DMS79 treated with DMSO at 0.1 percent for 48 hours (cell line): ENCODE data around the gene KIRREL1.

Experiments
- DNase-seq: peaks from one replicate; lab custom pipeline; 2025; lab: John Stamatoyannopoulos, UW

Gene KIRREL1

GRCh38 chr1:158075078-158075477 lies 81.6 kb downstream of the KIRREL1 start:
- no peak for DNase-seq

- DNase-seq = no peak
These were observed 83.0 kb downstream of the KIRREL1 start for GRCh38 chr1:158076441-158076840.

- no peak for DNase-seq
These were observed 84.2 kb downstream of the KIRREL1 start for GRCh38 chr1:158077411-158078256.

GRCh38 chr1:158078569-158079080 lies 85.2 kb downstream of the KIRREL1 start:
- no peak for DNase-seq

DNA sequence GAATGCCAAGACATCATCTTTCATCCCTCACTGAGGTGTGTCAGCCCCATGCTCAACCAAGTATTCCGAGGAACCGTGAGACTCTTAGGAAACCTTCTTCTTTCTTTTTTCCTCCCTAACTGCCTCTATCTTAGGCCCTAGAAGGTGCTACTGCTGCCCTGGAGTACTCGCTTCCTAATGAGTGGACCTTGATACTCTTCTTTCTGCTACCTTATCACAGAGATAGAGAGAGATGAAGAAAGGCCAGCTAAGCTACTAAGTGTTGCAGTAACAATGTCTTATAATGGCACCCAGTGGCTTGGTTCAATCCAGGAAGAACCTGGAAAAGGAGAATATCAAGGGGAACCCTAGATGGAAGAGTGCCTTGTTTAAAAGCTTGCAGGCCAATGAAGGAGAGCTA lies 86.6 kb downstream of the KIRREL1 start:
- no peak for DNase-seq

GRCh38 chr1:158084336-158084735 lies 90.9 kb downstream of the KIRREL1 start:
- DNase-seq = no peak

DNA sequence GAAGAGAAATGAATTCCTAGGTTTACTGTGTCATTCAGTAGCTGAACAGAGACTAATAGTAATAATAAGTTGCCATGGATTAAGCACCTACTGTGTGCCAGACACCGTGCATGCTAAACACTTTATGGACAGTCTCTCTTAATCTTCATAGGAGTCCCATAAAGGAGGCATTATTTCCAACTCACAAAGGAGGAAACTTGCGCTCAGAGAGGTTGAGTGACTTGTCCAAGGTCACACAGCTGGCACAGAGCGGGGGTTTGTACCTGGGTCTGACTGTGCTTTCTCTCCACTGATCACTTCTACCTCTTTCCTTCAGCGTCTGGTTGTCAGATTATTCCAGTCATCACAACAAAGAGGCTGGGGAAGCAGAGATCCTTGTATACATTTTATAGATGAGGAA lies 91.3 kb downstream of the KIRREL1 start:
- no peak for DNase-seq

GRCh38 chr1:158087320-158087927 lies 94.0 kb downstream of the KIRREL1 start:
- DNase-seq = no peak

DNA sequence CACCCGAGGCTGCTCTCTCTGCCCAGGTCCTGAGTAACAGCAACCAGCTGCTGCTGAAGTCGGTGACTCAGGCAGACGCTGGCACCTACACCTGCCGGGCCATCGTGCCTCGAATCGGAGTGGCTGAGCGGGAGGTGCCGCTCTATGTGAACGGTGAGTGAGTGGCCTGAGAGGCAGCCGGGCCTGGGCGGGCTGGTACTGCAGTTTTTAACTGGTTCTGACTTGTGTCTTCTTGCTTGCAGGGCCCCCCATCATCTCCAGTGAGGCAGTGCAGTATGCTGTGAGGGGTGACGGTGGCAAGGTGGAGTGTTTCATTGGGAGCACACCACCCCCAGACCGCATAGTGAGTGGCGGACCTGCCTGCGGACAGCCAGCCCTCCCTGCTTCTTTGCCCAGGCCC lies 96.0 kb downstream of the KIRREL1 start:
- DNase-seq = no peak

DNA sequence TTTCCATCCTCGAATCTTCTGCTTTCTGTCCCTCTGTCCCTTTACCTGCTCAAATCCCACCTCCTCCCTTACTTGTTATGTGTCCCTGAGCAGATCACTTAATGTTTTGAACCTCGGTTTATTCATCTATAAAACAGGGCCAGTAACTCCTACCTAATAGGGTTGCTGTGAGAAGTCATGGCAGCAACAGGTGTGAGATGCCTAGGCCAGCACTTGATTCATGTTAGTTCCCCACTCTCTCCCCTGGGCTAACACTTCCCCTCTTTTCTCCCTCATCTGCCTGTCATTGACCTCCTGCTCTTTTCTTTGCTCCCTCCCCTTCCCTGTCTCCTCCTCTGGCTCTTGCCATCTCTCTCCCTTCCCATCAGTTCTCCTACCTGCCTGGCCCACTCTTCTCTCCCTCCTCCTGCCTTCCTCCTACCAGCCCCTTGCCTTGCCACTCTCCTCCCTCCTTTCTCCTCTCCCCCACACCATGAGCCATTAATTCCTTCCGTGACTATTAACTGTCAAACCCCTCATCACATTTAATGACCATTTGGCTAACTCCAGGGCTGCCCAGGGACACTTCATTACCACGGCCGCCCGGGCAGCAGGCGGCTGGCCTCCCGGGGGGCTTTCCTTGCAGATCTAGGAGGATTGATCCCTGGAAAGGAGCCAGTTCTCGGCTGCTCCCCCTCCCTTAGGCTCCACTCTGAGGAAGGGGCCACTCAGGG lies 96.6 kb downstream of the KIRREL1 start:
- no peak for DNase-seq

DNA sequence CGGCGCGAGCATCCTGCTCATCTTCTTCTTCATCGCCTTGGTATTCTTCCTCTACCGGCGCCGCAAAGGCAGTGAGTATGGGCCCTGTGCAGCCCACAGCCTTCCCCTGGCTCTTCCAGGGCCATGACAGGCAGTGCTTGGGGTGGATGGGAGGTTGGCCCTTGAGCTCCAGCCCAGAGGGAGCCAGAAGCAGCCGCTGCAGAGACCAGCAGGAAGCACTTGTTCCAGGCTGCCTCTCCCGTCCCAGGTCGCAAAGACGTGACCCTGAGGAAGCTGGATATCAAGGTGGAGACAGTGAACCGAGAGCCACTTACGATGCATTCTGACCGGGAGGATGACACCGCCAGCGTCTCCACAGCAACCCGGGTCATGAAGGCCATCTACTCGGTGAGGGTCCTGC lies 99.9 kb downstream of the KIRREL1 start:
- DNase-seq = no peak

- no peak for DNase-seq
These were observed 101.1 kb downstream of the KIRREL1 start for GRCh38 chr1:158094571-158094970.

DNA sequence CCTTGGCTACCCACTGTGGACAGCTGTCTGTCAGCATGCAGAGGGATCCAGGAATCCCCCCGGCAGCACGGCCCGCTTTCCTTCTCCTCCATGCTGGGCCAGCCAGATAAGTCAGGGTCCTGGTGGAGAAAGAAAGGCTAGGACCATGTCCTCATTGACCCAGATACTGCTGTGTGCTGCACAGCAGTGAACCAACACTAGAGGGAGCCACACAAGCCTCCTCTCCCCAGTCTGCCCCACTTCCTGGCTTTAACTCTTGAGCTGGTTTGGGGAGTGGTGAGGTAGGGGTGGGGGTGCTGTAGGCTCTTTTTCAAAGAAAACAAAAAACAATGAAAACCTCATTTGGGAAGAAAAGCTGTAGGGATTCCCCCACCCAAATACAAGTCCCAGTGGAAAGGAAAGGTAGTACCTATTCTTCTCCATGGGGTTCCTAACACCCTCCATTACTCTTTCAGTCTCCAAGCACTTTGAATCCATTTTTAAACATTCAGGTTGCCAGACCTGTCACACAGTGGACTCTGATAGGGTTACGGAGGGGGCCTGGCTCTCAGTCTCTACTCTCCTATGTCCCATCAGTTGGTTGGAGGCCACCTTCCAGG lies 102.4 kb downstream of the KIRREL1 start:
- DNase-seq = no peak

GRCh38 chr1:158098256-158098655 lies 104.8 kb downstream of the KIRREL1 start:
- DNase-seq = no peak

DNA sequence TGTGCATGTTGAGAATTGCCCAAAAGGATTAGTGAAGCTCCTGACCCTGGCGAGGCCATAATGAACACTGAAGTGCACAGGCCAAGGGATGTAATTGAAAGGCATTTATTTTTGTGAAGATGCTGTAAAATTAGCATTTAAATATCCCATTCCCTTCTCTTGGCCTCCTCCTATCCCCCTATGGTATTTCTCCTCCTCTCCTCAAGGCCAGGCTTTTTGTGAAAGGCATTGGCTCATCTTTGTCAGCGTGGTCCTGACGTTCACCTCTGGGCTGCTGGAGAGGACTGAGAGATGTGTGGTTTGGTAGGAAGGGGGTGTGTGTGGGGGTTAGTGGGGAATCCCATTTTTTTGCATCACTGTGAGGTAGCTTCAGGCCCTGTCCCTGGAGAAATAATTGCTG lies 105.7 kb downstream of the KIRREL1 start:
- DNase-seq = no peak

DNA sequence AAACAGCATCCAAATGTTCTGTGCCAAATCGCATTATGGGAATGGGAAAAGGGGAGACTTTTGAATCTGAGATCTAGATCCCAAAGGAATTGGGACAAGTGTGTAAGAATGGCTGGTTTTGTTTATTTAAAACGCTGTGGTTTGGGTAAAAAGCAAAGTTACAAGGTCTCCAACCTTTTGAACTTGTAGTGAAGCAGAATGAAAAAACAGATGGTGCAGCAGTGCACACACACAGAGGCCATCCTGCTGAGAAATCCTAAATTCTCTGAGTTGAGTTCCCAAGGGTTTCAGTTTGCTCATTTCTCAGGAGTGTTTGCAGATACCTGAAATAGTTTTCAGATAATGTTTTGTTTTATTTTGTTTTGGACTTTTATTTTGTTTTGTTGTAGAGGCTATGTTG lies 107.1 kb downstream of the KIRREL1 start:
- DNase-seq = no peak

DNA sequence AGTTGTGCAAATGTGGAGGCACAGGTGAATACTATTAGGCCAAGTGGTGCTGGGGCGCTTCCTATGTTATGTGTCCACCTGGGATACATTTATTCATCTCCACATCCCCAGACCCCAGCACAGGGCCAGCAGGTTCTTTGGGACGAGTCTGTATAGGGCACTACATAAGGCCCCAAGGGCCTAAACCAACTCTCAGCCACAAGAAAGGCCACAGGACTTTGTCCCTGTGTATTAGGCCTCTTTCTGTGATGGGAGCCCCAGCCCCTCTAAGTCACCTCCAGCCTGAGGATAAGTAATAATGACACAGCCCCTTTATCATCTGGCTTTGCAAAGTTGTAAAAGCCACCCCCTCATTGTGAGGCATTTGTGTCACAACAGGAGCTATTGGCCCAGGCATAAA lies 108.0 kb downstream of the KIRREL1 start:
- no peak for DNase-seq

DNA sequence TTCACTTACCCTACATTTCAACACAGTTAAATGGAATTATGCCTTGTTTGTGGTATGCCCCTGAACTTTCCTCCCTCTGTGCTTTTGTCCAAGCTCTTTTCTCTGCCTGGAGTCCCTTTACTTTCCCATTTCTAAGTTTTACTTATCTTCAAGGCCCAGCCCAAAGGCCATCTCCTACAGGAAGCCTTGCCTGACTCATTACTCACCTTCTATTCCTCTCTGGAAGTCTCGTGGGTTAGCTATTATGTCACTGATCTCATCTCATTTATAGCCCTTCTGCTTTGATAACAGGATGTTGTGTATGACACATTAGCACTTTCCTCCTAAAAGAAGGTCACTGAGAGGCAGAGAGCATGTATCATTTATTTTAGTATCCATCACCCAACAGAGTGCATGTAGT lies 108.5 kb downstream of the KIRREL1 start:
- DNase-seq = no peak

DNA sequence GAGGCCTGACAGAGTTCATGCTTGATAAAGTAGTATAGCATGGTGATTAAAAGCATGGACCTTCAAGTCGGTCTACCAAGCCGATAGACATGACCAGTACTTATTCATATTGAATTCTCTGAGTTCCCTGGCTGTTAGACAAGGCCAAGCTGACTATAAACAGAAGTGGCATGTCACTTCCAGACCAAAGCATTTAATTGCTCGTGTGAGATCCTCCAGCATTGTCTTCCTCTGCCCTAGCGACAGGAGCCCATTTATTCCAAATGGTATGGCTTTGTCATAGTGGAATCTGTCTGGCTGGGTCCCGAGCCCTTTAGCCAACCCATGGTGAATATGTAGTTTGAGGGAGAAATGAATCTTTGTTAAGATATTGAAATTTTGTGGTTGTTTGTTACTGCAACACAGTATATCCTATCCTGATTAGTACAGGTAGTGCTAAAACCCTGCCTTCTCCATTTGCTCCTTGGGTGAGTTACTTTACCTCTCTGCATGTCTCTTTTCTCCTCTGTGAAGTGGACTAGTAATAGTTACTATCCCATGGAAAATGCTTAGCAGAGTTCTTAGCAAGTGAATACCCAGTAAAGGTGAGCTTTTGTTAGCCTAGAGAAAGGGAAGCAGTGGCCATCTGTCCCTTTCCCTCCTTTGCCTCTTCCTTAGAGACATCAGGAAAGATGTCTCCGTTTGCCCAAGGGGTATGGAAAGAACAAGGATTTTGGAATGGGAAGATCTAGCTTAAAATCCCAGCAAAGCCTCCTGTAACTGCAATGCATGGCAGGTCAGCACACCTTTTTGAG lies 109.6 kb downstream of the KIRREL1 start:
- no peak for DNase-seq

GRCh38 chr1:158103861-158104522 lies 110.5 kb downstream of the KIRREL1 start:
- DNase-seq = no peak

- DNase-seq = no peak
These were observed 111.4 kb downstream of the KIRREL1 start for GRCh38 chr1:158104891-158105290.
